ENCODE data around the gene UVRAG.
A peak's percentile ranks its signal among the peaks of the same experiment; 100 is the strongest.

The UVRAG gene

DNA sequence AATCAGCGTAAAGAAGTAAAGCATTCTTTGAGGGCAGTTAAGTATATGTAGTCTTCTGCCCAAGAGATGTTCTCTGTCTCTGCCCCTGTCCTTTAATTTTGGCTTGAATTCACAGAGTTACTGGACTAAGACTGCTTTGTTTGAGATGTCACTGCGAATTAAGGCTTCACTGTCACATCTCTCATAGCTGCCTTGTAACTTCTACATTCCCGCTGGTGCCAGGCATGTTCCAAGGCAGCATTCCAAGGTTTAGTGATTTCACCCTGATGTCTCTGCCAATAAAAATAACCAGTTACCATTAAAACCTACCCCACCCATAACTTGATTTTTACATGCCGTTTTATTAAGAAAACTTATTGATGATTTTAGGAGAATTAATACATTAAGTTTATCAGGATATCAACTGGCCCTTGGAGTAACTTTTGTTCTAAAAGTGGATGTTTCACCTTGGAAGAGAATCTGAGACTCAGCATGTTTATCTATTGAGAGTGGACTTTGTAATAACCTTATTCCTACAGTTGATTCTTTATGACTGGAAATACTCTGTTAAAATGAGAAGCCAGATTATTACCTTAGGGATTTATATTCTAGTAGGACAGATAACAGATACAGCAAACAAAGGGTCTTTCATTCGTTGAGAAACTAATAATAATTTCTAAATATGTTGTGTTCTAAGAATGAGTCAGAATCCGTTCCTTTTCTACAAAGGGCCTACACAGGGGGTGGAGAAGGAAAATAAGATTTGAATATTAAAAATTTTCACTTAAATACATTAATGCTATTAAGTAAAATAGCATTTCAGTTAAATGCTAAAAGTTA lies 110.2 kb downstream of the UVRAG start:
- DNase-seq: no peak

DNA sequence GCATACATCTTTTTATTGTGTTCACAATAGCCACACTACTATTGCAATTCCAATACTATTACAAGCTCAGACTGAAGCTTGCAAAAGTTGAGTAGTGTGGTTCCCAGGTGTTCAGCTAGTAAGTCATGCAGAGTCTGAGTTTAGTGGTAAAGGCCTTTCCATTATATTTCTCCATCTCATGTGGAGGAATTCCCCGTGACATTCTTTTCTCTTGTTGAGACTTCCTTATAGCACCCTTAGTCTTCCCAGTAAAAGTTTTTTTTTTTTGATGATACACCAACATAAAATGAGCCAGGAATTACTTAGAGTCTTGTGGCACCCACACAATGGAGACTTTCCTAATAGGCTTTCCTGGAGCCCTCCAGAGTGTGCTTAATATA lies 110.8 kb downstream of the UVRAG start:
- DNase-seq: no peak

DNA sequence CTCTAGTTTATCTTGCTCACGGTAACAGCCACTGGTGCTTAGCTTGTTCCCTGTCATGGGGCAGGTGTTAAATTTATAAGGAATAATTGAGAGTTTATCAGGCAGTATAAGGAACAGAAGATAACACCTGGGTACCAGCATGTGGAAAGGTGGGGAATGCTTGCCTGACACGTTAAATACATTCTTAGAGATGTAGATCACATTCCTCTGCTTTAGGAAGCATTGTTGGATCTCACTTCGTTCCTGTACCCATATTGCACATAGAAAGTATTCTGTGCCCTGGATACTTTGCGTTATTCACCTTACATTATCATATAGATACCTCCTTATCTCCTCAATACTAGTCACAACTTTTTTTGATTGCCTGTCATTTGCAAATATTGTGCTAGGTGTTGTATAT lies 114.7 kb downstream of the UVRAG start:
- no peak for DNase-seq

DNA sequence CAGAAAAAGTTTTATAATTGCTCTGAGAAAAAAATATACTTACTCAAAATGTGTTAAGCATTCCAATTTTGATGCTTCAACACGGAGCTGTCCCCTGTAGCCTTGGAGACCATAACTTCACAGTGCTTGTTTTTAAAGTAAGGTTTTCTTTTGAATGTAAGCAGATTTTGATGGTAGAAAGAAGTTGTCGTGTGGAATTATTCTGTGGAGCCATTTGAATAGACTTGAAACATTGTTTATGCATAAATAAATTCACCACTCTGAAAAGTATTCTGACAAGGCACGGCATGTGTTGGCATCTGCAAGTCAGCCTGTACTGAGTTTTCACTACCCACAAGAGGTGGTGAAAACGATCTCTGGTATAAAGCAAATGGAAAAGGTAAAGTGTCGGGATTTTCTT lies 115.5 kb downstream of the UVRAG start:
- no peak for DNase-seq

DNA sequence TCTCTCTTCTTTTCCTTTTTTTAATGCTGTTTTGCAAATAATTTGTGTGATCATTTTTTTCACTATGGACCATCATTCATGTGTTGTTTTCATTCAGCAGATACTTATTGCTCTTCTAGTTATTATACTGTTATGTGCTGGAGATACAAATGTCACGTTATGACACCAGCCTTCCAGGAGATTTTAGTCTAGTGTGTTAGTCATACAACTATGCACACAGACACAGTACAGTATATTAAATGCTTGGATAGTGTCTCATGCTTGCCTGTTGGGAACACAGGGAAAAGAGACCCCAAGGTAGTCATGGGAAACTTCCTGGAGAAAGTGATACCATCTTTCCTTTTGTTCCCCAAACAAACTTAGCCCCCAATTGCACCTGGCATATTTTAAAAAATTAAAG lies 116.1 kb downstream of the UVRAG start:
- DNase-seq: no peak

DNA sequence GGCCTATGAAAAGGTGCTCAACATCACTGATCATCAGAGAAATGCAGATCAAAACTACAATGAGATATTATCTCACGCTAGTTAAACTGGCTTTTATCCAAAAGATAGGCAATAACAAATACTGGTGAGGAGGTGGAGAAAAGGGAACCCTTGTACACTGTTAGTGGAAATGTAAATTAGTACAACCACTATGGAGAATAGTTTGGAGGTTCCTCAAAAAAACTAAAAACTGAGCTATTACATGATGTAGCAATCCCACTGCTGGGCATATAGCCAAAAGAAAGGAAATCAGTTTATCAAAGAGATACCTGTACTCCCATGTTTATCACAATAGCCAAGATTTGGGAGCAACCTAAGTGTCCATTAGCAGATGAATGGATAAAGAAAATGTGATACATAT lies 118.7 kb downstream of the UVRAG start:
- peak; percentile 6 to 57 (median 32) for DNase-seq

DNA sequence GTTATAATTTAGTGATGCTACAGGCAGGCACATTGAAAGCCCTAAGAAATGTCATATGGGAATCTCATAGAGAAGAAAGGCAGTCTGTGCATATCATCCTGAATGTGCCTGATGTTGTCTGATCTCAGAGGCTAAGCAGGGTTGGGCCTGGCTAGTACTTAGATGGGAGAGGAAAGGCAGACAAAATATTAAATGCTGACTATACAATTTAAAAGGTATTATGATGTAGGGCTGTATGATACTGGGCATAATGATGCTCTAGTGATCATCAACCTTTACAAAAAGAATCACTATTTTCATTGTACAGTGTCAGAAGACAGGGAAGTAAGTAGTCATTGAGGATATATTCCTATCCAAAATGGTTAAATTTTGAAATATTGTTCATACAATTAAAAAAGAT lies 119.8 kb downstream of the UVRAG start:
- no peak for DNase-seq

DNA sequence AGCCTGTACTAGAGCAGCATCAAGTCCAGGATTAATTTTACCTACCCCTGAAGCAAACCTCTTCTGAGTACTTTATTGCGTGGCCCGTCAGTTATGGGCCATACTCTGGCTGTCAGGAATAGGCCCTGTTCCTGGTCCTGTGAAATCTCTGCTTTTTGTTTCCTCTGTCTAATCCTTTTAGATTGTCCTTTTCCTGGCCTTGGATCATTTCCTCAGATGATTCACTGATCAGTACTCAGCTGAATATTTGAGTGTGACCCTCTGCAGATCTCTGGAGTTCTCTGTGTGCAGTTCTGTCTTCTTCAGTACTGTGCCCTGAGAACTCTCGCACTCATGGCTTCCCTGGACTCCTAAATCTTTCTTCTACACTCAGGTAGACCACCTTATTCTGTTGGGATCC lies 123.5 kb downstream of the UVRAG start:
- DNase-seq: no peak

DNA sequence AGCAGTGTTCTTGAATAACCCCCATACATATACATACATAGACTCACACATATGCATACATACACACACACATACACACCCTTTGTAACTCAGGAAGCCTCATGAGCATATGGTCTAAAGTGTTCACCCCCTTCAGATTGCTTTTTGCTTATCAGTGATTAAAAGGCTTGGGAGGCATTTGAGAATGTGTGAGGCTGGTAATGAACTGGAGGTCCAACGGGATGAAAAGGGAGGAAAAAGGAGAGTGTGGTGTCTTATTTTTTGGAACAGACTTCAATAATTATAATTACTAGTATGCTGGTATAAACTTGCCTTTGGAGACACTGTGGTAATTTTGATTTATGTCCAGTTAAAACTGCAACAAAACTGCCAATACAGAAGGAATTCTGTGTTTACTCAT lies 124.5 kb downstream of the UVRAG start:
- DNase-seq: no peak

DNA sequence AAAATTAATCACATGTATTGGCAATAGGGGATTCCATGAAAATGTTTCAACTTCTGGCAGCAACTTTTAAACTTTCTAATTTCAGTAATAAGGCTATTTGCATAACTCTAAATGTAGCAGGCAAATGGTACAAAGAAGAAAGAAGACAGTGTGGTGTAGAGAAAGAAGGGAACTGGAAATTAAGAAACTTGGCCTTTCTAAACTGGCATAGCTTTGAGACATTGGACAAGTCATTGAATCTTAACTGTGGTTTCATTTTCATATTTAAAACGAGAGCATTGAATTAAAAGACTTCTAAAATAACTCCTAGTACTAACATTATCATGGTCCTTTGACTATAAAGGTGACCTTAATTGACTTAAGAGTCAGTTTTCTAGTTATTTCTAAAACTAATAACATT lies 125.0 kb downstream of the UVRAG start:
- DNase-seq: peak in 1 of 4 experiments; percentile 36

DNA sequence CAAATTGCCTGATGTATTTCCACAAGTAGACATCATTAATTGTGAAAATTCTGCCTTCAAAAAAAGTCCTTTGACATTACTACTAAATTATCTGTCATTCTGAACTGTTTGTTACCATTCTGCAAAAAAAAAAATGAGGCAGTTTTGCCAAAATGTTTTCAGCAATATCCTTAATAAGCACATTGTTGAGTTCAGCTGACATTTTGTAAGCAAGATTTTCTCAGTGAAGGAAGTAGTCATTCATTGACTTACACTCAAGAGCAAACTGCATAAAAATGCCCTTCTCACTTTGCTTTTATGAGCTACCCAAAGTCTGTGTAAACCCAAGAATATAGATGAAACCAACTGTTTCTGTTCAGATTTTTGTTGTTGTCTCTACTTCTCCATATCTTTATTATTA lies 125.9 kb downstream of the UVRAG start:
- peak in 2 of 4 experiments; percentile 34 to 54 for DNase-seq

DNA sequence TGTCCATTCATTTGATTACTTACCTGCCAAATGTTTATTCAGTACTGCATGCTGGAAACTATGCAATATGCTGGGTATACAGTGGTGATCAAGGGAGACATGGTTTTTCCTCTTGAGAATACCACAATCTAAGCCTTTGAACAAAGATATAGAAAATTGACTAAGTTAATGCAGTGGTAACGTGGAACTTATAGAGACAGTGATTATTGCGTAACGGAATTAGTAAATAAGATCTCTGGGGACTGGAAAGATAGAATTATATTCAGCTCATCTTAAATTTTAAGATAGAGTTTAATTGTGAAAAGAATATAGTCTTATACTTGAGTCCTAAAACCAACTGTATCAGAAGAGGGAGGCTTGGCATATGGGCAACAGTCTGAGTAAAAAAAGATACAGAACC lies 129.5 kb downstream of the UVRAG start:
- no peak for DNase-seq

DNA sequence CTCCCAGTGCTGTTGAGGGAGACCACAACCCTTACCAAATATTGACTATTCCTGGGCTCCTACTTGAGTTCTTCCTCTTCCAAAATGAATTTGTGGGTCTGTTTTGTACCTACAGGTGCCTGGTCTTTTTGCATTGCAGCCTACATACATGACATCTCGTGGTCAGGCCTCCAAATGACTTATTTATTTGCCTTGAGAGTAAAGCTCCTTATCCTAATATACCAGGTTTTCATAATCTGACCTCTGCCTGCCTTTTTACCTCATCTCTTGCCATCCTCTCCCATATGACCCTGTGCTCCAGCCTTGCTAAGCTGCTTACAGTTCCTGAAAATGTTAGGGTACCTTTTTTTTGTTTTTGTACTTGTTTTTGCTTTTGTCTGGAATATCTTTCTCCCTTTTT lies 130.4 kb downstream of the UVRAG start:
- DNase-seq: peak in 2 of 4 experiments; percentile 14 to 22

DNA sequence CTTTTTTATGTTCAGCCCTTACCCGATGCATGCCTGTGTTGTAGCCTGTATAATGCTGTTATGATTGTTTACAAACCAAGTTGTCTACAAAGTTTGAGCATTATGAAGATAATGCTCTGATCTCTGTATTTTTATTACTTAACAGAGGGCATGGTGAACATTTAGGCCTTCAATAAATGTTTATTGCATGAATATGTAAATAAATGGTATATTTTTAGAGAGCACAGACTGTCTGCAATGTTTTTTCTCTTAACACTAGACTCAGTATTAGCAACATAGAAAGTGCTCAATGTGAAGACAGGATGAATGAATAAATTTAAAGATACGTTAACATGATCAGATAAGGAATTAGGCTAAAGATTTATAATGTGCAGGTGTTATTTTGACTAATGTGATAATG lies 130.9 kb downstream of the UVRAG start:
- DNase-seq: no peak

DNA sequence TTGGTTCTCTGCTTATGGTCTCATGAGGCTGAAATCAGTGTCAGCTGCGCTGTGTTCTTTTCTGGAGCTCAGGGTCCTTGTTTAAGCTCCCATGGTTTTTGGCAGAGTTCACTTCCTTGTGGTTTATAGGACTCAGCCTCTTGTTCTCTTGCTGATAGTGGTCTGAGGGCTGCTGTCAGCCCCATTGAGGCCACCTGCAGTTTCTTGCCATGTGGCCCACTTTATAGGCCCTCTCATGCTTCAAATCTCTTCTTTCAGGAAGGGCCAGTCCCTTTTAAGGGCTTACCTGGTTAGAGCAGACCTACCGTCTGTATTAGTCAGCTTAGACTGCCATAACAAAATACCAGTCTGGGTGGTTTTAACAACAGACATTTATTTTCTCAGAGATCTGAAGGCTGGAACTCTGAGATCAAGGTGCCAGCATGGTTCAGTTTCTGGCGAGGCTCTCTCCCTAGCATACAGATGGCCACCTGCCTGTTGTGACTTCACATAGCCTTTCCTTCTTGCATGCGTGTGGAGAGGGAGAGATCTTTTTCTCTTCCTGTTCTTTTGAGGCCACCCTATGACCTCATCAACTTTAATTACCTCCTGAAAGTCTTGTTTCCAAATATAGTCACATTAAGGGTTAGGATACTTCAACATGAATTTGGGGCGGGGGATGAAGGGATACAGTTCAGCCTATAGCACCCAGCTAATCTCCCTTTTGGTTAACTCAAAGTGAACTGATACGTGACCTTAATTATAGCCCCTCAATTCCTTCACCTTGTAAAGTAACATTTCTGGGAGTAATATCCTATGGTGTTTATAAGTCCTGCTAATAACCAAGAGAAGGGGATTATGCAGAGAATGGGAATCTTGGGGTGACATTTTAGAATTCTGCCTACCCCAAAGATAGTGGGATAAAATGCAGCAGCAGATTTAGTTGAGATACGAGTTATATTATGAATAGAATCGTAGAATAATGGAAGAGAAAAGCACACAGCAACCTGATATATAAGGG lies 131.8 kb downstream of the UVRAG start:
- peak; percentile 37 to 60 (median 56) for DNase-seq

DNA sequence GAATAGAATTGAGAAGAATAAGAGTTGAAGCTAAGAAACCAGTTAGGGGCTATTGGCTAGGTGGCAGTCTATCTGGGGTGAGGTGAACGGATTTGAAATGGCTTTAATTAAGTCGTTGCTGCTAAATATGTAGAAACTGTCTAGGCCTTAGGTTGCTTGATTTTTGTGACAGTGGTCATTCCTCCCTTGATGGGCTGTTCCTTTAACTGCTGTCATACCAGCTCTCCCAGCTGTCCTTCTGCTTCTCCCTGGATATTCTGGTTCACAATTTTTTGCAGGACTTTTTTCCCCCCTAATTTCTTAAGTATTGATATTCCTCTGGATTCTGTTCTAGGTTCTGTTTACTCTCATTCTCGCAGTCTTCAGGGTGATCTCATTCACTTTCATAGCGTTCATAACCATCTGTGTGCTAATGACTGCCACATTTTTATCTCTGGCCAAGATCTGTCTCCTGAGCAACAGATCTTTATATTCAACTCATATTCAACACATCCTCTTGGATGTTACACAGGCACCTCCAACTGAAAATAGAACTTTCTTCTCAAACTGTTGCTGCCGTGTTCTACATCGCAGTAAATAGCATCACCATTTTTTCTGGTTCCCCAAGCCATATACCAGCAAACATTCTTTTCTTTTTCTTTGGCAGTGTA lies 134.1 kb downstream of the UVRAG start:
- DNase-seq: no peak

DNA sequence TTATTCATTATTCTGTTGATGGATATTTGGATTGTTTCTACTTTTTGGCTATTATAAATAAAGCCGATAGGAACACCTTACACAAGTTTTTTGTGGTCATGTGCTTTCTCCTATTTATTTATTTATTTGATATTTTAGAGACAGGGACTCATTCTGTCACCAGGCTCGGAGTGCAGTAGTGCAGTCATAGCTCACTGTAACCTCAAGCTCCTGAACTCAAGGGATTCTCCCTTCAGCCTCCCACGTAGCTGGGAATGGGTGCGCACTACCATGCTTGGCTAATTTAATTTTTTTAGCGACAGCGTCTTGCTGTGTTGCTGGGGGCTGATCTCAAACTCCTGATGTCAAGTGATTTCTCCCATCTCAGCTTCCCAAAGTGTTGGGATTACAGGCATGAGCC lies 135.1 kb downstream of the UVRAG start:
- DNase-seq: no peak

DNA sequence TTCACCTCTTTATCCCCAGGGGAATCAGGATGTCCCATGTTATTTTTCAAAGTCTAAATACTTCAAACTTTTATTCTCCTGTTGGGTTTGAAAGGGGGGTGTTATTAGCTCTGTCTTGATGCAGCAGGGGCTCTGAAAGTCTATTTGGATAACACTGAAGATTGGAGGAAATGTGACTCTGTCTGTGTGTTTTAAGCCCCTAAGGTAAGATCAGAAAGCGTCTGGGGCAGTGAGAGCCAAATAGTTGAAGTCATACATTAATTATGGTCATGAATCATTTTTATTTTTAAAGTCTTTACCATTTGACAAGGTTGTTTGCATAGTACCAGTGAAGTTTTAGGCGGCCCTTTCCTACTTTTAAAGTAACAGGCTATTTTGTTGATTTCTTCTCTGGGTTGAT lies 139.0 kb downstream of the UVRAG start:
- no peak for DNase-seq

DNA sequence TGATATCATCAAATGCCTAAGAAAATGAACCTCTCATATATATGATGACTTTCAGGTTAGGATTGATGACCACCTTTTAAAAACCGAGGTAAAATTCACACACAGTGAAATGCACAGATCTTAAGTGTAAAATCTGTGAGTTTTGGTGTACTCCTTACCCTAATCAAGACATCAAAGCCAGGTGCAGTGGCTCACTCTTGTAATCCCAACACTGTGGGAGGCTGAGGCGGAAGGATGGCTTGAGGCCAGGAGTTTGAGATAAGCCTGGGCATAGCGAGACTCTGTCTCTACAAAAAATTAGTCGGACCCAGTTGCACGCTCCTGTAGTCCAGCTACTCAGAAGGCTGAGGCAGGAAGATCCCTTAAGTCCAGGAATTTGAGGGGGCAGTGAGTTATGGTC lies 140.4 kb downstream of the UVRAG start:
- no peak for DNase-seq

DNA sequence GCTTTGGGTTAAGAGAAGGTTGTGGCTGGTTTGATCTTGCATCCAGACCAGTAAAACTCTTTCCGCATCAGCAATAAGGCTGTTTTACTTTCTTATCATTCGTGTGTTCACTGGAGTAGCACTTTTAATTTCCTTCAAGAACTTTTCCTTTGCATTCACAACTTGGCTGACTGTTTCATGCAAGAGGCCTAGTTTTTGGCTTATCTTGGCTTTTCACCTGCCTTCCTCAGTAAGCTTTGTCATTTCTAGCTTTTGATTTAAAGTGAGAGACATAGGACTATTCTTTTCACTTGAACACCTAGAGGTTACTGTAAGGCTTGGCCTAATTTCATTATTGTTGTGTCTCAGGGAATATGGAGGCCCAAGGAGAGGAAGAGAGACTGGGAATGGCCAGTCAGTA lies 144.5 kb downstream of the UVRAG start:
- no peak for DNase-seq

DNA sequence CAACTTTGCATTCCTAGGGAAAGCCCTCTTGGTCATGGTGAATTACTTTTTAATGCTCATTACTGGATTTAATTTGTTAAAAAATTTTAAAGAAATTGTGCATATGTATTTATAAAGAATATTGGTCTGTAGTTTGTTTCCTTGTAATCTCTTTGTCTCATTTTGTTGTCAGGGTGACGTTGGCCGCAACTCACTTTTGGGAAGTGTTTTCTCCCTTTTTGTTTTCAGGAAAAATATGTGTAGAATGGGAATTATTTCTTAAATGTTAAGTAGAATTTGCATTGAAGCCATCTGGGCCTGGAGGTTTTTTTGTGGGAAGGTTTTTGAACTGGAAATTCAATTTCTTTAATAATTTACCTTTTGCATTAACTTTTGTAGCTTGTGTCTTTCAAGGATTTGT lies 149.1 kb downstream of the UVRAG start:
- DNase-seq: no peak

DNA sequence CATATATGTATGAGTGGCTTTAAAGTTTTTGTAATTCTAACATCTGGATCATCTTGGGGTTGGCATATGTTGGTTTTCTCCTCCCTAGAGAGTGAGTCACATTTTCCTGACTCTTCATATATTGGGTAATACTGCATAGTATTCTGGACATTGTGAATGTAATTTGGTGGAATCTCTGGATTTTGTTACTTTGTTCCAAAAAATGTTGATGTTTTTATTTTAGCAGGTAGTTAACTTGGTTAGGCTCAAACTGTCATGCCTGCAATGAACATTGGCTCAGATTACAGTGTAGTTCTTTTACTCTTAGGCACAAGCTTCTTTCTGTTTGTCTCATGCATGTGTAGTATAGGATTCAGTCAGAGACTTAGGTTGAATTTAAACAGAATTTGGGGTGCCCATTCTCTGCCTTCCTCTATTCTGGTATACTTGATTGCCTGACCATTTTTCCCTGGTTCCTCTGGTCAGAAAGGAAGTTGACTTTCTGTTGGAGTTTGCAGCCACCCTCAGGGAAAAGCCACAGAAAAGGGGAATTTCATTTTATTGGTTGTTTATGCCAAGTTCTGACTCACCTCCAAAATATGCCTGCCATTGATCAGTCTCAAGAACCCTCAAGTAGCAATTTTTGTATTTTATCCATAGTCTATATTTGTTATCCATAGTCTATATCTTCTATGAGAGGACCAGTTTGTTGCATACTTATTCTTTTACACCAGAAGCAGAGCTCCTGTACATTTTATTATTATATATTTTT lies 151.7 kb downstream of the UVRAG start:
- DNase-seq: peak; percentile 61 to 77 (median 70)

Data from suppressor macrophage (primary cell).